22Rv1 (cell line): ENCODE measurements around the gene CABP1.

Source experiments
- CTCF ChIP-seq: fragments of 450-650 bp; IDR thresholded peaks from 2 replicates; pipeline ENCODE4 v1.5.1; 2017; ENCODE audit warnings: mild to moderate bottlenecking
- ZFX ChIP-seq: fragments of 450-650 bp; IDR thresholded peaks from 2 replicates; pipeline ENCODE4 v1.6.1; 2017; ENCODE audit warnings: antibody characterized with exemption, borderline replicate concordance

GRCh38 chr12:120663741-120664140 lies 23.3 kb downstream of the CABP1 start:
- TF ChIP-seq CTCF (no peak), ZFX (no peak)
